GM19025 (cell line): ENCODE measurements around the gene SLC25A15.
"Not testable (repeated sequence)": the region's sequence is repeated elsewhere in the genome, so short reads cannot be mapped to it uniquely, and the experiment has no call there.

Source experiments
- ATAC-seq: cut with Tn5 transposase; IDR thresholded peaks from one replicate; pipeline ENCODE4 v1.9.1; 2021; ENCODE audit warnings: mild to moderate bottlenecking, low read depth, moderate library complexity; ENCODE audit not compliant: unreplicated experiment

SLC25A15 gene

DNA sequence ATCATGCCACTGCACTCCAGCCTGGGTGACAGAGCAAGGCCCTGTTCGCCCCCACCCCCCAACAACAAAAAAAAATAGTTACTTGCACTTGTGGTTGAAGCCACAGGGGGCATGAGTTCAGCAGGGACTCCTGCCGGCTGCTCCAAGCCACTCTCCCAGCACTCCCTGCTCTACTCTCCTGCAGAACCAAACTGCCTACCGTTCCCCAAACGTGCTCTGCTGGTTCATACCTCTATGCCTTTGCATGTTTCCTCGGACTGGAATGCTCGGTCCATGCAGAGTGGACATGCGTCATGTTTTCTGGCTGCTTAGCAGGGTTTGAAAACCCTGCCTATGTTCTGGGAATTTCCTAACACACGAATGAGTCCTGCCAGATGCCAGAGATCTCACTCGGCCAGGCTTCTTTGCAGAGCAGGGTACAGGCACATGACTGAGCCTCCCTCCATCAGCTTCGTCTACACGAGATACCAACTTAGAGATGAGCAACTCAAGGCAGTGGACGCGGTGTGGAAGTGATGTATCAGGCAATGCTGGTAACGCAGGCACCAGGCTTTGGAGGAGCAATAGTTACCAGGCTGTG is 8.5 kb upstream of the SLC25A15 start:
- no peak for ATAC-seq

DNA sequence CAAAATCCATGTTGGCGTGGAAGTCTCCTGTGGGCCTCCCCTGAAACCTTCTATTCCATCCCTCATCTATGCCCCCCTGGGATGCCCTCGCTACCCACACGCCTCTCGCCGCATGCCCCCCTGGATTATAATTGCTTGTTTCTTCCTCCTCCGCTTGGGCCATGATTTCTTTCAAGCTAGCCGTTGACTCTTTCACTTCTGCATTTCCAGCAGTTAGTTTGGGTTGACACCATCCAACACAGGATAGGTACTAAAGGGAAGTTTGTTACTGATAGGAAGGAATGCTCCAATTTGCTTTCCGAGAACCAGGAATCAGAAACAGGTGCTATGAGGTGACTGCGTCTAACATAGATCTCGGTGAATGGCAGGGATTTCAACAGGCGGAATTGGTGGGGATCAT is 7.7 kb upstream of the SLC25A15 start:
- ATAC-seq: no peak

DNA sequence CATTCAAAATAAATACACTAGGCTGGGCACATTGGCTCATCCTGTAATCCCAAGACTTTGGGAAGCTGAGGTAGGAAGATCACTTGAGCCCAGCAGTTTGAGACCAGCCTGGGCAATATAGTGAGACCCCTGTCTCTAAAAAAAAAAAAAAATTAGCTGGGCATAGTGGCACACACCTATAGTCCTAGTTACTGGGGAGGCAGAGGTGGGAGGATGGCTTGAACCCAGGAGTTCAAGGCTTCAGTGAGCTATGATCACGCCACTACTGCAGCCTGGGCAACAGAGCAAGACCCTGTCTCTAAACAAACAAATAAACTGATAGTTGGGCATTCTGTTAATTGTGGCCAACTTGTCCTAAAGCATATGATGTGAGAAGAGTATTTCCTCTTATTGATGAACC is 6.4 kb upstream of the SLC25A15 start:
- ATAC-seq: not testable (repeated sequence)

DNA sequence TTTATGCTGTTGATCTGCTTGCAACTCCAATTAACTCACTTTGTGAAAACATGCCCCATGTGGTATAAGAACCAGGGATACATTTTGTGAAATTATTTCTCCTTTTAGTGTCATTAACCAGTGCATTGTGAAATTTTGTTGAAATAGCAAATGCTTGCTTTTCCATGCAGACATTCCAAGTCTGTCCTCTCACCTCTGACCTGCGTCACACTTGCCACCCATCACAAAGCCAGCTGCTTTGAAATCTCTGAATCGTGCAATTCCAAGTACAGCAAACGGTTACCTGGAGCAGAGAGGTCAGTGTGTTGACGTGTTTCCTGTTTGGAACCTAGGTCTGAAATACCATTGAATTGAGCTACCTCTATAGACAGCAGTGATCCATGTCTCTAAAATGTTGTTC is 4.9 kb upstream of the SLC25A15 start:
- ATAC-seq: no peak

DNA sequence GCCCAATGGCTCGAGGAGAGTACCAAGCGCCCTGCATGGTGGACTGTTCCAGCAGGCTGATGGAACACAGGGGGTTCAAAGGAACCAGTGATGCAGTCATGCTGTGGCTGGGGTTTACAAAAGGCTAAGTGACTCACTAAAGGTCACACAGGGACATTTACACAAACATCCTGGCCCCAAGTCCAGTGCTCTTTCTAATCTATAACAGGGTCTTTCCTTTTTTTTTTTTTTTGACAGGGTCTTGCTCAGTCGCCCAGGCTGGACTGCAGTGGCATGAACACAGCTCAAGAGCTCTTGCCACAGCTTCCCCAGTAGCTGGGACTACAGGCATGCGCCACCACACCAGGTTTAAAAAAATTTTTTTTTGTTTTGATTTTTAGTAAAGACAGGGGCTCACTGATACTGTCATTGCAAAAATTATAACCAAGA is 2.8 kb upstream of the SLC25A15 start:
- ATAC-seq: no peak

DNA sequence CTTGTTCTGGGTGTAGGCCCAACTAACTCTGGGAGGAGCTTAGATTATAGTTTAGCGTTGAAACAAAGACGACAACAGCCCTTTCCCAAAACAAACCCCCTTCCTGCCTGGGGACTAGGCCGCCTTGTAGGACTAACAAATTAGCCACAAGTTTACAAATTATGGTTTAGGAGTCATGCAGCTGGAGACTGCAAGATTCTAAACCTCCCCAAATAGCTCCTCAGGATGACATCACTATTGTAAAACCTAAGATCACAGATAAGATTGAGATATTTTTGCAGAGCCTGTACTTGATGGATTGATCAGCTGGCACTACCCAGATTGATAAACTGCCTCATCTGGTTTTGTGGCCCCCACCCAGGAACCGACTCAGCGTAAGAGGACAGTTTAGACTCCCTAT is 2.3 kb upstream of the SLC25A15 start:
- no peak for ATAC-seq

DNA sequence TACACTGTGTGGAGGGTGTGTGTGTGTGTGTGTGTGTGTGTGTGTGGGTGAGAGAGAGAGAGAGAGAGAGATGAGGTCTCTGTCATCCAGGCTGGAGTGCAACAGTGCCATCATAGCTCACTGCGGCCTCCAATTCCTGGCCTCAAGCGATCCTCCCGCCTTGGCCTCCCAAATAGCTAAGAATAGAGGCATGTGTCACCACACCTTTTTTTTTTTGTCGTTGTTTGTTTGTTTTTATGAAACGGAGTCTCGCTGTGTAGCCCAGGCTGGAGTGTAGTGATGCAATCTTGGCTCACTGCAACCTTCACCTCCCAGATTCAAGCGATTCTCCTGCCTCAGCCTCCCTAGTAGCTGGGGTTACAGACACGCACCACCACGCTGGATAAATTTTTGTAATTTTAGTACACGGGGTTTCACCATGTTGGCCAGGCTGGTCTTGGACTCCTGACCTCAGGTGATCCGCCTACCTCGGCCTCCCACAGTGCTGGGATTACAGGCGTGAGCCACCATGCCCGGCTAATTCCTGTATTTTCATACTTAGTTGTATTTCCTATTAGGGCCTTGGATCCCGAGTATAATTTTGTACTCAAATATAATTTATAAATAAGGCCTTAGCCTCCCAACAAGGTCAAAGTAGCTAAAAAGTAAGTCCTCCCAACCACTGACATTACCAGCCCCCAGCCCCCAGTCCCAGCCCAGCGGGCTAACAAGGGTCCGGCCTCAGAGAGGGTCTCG is 704 bp upstream of the SLC25A15 start:
- ATAC-seq: not testable (repeated sequence)

DNA sequence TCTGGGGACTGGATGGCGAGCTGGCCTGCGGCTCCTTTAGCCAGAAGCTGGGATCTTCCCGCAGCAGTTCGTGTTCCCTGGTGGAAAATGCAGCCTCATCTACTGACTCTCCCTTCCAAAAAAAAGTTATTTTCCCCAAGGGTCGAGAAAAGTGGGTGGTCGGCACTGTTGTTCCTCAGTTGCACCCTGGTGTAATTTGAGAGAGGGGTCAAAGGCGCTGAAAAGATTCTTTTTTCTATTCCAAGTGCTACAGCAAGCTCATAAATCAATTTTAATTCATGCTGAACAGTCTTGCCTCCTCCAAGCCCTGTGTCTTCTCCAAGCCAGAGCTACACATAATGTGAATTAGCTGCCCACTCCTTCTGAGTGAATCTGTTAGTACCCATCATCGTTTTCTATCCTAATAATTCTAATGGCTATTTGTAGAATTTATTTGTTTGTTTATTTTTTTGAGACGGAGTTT is 774 bp downstream of the SLC25A15 start:
- ATAC-seq: no peak

DNA sequence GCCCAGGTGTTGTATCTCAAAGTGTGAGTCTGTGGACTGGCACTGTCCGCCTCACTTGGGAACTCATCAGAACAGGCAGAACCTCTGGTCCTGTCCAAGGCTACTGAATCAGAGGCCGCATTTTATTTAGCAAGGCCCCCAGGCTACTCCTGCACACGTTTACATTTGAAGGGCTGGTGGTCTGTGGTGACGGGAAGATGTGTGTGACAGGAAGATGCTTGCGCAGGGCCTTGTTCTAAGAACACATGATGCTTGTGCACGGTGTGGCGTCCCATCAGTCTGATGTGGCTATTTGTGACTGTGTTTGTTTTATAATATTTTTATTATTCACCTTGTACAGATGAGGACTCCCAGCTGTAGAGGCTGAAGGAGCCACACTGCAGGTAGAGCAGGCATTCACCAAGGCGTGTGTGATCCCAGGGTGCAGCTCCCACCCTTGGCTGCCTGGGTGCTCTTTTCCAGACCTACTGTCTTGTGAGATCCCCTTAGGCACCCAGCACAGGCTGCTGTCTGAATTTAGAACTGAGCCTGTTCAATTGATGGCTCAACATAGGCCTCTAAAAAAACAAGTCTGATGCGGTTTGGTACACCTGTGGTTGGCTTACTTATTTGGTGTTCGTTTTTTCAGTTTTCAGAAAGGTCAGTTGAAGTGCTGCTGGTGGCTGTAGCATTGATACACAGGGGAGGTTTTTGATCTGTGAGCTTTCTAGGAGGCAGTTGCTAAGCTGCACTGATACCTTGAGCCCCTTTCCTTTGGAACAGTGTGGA is 3.1 kb downstream of the SLC25A15 start:
- peak; percentile 27 for ATAC-seq

DNA sequence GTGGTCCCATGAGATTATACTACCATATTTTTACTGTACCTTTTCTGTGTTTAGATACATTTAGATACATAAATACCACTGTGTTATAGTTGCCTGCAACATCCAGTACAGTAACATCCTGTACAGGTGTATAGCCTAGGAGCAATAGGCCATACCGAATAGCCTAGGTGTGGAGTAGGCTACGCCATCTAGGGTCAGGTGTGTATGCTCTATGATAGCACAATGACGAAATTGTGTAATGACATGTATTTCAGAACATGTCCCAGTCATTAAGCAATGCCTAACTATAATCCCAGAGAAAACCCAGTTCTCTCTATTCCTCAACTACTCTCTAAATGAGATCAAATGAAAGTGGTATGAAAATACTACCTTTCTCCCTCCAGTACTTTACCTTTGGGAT is 3.9 kb downstream of the SLC25A15 start:
- no peak for ATAC-seq

DNA sequence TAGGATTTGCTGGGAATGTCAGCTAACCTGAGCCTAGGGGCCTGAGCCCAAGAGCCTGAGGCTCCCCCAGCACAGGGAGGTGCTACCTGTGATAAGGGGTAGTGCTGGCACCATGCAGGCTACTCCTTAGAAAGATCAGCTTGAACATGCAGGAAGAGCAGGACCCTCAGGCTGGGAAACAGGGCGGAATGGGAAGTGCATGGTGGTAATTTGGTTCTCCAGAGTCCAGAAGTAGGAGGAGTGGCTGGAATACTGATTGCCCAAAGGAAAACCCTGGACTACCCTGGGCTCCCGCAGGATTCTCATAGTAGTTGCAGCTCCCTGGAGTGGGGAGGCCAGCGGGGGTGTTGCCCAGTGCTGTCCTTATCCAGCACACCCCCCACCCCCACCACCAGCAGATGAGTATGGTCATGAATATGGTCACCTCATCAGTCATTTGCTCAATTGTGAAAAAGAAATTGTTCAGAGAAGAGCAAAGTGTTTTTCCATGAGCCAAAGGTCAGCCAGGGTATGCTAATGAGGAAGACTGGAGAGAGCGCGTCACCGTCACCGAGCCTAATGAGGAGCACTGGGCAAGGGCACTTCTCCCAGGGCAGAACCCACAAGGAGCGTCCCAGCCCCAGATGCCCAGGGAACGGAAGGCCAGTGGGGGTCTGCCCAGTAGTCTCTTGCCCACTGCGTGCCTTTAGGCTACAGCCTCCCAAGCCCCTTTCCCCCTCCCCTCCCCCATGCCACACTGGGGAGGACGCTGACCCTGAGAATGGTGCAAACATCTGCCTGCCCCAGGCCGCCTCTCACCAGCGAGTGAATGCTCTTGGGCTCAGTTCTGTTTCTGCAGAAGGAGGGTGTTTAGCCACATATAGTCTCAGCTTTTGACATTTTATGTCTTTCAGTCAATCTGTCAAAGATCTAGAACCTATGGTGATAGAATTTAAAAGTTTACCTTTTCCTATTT is 5.3 kb downstream of the SLC25A15 start:
- no peak for ATAC-seq

DNA sequence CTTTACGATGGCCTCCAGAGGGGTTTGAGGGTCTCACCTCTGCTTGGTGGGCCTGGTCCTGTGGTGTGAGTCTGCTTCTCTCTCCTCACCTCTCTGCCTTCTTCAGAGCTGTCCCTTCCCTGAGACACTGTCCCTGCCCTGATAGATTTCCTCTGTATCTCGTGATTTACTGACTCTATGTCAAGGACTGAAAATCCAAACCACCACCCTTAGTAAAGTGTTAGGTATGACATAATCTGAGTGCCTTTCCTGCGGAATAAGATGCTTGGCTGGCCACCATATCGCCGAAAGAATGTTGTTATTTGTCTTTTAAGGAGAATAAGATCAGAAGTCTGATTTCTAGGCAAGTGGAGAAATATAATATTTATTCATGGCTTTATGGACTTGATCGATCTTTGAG is 7.2 kb downstream of the SLC25A15 start:
- no peak for ATAC-seq

DNA sequence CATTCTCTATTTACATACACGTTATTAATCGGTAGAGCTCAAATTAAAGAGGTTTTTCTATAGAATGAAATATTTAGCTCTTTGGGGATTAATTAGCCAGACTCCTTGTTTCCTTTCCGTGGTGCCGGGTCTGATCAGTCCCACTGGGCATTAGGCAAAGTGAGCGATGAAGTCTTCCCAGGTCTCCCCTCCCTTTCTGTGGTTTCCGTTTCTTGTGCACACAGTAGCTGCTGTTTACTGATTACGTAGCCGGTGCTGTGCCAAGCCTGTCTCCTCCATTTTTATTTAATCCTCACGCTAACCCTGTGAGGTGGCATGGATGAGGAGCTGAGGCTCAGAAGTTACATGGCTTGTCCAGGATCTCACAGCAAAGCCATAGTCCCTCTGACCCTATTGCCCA is 9.0 kb downstream of the SLC25A15 start:
- ATAC-seq: no peak

DNA sequence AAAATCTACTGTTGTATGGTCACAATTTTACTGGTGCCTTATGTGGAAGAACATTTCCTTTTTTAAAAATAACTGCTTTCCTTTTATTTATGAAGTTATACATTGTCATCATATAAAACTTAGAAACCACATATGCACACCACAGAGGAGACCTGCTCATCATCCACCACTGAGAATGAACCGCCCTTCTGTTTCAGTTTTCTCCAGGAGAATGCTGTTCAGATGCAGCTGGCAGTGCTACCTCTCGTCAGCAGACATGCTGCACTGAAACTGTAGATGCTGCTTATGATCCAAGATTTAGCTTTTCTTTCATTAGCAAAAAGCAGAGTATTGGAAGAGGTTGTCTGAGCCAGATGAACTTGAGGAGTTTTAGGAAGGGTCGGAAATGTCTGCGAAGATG is 10.1 kb downstream of the SLC25A15 start:
- ATAC-seq: no peak

DNA sequence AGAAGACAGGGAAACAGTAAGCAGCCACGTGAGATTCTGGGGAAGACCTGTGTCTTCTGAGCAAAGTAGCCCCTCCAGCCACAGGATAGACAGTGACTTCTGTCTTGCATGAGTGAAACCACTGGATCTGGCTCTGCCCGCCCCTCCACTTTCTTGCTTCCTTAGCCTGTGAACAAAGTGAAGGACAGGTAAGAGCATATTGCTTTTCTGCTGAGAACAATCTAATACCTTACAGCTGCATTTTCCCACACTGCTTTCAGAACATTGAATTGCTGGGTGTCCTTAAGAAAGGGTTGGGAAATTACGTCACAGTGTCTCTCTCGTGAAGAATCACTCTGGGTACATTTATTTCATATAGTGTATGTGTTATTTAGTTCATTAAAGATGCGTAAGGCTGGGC is 11.1 kb downstream of the SLC25A15 start:
- ATAC-seq: no peak

DNA sequence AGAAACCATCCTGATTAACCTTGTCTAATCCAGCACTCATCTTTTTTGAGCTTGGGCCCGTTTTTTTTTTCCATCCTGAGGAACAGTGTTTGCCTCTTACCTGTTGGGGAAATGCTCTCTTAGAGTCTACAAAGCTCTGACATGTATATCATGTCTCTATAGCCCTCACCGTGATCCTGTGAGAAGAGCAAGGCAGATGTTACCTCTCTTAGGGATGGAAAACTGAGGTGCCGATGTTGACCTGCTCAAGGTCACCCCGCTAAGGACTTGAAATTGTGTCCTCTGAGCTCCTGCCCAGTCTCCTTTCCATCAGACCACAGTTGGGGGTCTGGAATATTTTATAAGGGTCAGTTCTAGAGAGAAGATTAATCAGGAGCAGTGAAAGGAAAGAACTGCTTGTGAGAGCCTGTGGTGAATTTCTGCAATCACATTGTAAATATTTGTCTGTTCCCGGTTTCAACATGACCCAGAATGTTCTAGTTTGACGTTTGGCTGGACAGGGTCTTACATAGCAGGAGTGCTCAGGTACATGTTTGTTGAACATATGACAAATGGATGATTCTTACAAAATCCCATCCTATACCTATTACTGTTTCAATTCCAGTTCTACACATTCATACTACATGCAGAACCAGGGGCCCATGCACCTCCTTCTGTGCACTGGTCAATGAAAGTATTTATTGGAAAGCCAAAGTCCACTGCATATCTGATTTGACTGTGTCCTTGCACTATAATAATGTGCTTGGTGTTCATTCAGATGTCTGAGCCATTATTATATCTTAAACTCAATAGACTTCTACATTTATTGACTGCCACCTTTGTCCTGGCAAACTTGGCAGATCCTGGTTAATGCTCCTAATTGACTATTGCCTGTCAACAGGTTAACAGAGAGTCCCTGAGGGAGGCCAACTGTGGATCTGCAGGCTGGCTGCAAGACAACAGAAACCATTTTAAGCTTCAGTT is 12.1 kb downstream of the SLC25A15 start:
- ATAC-seq: no peak

DNA sequence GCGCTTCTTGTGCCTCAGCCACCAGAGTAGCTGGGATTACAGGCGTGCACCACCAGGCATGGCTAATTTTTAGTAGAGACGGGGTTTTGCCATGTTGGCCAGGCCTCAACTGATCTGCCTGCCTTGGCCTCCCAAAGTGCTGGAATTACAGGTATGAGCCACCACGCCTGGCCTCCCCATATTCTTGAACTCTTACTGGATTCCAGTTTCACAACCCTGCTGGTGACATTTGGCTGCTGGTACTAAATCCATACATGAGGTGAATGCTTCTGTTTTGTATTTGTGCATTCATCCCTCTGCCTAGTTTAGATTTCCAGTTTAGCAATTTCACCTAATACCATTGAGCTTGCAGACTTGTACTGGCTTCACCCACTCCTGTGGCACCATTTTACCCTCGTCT is 13.9 kb downstream of the SLC25A15 start:
- ATAC-seq: no peak

DNA sequence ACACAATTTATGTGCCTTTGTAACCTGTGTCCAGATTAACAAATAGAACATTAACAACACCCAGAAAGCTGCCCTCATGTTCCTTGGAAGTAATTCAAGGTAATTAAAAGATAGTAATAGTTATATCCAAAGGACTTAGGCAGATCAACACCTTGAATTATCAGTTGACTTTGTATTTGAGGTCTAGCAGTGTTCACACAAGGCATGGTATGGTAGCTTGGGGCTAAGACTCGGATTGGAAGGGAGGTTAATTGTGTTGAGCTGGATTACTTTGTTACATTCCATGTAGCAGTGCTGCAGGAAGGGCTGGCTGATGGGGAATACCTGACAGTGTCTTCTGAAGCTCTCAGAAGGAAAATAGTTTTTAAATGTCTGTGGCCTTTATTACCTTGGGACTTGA is 16.8 kb downstream of the SLC25A15 start:
- no peak for ATAC-seq

DNA sequence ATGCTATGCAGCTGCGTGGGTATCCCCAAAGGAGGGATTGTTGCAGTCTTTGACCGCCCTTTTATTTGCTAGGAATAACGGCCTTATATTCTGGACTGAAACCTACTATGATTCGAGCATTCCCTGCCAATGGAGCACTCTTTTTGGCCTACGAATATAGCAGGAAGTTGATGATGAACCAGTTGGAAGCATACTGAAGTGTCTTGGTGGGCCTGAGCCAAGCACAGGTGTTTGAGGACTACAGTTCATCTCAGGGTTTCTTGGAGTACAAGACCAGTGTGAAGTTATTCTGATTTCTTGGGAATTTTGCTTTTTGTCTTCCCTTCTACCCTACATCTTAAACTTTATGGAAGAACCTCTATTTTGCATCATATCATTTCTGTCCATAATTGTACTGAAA is 20.1 kb downstream of the SLC25A15 start:
- ATAC-seq: no peak
